Astrocyte of the cerebellum (primary cell): ENCODE data around the gene TNXB.
"Not testable (repeated sequence)": the region's sequence is repeated elsewhere in the genome, so short reads cannot be mapped to it uniquely, and the experiment has no call there.

Experiments used
- DNase-seq: peaks from one replicate; pipeline ENCODE4 v3.0.0-alpha.2; 2011; ENCODE audit warnings: low read depth
- H3K4me3 ChIP-seq: 2 replicates; pipeline ENCODE4 v1.5.1; 2011; ENCODE audit warnings: mild to moderate bottlenecking, low read depth, low read length, moderate library complexity
- in situ Hi-C: cut with HindIII; loops from 2 replicates; pipeline ENCODE4 v1.10.0; 2017; ENCODE audit warnings: low sequenced_read_pairs
- TF ChIP-seq, protein P1 (sequence below): IDR thresholded peaks from 2 replicates; pipeline ENCODE4 v1.5.1; 2012; ENCODE audit warnings: low read length, low read depth, moderate library complexity, mild to moderate bottlenecking; ENCODE audit errors: missing control alignments

The TNXB gene

DNA sequence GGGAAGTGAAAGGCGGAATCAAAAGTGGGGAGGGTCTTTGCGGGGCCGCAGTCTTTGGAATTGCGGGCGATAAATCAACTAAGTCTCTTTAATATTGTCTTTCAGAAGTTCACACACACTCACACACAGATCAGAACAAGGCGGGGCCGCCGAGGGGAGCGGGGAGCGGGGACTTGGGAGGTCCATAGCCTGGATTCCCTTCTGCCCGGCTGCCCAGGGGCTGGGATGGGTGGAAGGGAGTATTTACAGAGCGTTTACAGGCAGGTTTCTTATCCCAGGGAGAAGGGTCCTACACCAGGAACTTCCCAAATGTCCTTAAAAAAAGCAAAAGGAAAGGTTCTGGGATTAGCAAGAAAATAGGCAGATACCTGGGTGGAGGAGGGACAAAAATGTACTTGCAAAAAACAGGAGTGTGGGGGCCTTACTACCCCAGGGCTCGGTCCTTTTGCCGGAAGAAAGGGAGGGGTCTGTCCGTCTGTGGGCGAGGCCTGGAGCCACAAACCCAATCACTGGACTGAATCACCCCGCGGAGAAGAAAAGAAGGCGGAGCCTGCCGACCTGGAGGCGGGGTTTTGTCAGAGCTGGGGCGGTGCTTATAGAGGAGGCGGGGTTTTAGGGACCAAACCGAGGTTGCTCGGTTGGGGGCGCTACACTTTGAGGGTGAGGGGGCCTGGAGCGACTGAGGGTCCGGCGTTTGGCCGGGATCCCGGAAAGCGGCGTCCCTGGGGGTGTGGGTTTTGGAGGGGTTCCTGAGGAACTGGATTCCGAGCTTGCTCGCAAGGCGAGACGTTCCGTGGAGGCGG, 39.4 kb upstream of the TNXB start:
- H3K4me3 ChIP-seq = peak overlapping the region; percentile 14
- in situ Hi-C loops = no loop called here
- TF ChIP-seq, protein P1, sequence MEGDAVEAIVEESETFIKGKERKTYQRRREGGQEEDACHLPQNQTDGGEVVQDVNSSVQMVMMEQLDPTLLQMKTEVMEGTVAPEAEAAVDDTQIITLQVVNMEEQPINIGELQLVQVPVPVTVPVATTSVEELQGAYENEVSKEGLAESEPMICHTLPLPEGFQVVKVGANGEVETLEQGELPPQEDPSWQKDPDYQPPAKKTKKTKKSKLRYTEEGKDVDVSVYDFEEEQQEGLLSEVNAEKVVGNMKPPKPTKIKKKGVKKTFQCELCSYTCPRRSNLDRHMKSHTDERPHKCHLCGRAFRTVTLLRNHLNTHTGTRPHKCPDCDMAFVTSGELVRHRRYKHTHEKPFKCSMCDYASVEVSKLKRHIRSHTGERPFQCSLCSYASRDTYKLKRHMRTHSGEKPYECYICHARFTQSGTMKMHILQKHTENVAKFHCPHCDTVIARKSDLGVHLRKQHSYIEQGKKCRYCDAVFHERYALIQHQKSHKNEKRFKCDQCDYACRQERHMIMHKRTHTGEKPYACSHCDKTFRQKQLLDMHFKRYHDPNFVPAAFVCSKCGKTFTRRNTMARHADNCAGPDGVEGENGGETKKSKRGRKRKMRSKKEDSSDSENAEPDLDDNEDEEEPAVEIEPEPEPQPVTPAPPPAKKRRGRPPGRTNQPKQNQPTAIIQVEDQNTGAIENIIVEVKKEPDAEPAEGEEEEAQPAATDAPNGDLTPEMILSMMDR = no peak
- DNase-seq = no peak

DNA sequence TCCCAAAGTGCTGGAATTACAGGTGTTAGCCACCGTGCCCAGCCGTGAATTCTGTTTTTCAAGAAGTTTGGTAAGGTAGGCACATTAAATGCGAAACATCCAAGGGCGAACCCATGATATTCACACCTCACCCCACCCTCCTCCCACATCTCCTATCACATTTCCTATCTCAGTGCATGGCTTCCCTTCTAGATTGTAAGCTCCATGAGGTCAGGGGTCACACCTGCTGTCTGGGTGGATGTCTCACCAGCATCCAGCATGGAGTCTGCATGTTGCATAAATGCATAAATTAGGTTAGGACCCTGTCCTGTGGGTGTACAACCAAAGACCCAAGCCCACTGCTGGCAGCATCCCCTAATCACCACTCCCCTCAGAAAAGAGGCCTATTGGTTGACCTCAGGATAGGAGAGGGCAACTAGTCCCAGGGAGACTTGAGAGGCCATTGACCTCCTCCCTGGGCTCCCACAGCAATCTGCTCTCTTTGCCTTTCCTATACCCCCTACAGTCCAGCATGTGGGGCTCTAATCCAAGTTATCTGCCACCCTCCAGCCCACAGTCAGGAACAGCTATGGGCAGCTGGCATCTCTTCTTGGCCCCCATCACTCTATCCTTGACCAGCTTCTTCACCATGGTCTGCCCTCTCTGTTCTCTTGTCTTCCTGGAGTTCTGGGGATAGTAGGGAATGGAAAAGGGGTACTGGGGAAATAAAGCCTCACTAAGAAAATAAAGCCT, 38.4 kb upstream of the TNXB start:
- TF ChIP-seq, protein P1 = no peak
- in situ Hi-C loops = no loop called here
- H3K4me3 ChIP-seq = no peak overlapping the region
- no peak for DNase-seq

- TF ChIP-seq, protein P1 = no peak
- in situ Hi-C loops = no loop called here
- no peak overlapping the region for H3K4me3 ChIP-seq
- DNase-seq = no peak
Measured at GRCh38 chr6:32146687-32147086, 37.5 kb upstream of the TNXB start.

- TF ChIP-seq, protein P1 = no peak
- no peak overlapping the region for H3K4me3 ChIP-seq
- DNase-seq = no peak
- in situ Hi-C loops = no loop called here
Measured at GRCh38 chr6:32146287-32146686, 37.1 kb upstream of the TNXB start.

- H3K4me3 ChIP-seq, DNase-seq, in situ Hi-C loops: not testable (repeated sequence)
Measured at GRCh38 chr6:32144238-32144637, 35.1 kb upstream of the TNXB start.

DNA sequence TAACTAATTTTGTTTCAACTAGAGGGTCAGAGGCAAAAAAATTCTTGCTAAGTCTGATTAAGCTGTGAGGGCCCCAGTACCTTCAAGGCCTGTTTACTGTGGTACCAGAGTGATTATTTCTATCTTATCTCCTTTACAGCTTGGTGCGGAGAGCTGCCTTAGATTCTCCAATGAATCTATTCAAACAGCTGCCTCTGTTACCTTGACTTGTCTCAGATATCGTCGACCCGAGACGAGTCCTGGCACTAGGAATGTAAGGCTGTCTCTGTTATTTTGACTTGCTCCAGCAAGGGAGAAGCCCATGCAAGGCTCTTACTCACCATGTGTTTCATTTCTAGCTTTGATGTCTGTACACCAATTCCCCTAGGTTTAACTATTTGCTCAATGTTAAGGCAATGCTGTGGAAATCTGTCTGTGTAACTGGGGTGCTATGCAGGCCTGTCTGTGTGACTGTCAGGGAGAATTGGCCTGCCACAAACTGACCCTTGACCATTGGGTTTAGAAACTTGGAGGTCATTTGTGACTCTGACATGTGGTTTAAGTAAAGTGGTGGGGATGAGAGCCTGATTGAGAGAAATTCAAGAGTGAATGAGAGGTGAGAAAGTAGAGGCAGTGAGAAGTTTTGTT, 31.4 kb upstream of the TNXB start:
- in situ Hi-C loops = no loop called here
- H3K4me3 ChIP-seq = no peak overlapping the region
- TF ChIP-seq, protein P1 = no peak
- no peak for DNase-seq

DNA sequence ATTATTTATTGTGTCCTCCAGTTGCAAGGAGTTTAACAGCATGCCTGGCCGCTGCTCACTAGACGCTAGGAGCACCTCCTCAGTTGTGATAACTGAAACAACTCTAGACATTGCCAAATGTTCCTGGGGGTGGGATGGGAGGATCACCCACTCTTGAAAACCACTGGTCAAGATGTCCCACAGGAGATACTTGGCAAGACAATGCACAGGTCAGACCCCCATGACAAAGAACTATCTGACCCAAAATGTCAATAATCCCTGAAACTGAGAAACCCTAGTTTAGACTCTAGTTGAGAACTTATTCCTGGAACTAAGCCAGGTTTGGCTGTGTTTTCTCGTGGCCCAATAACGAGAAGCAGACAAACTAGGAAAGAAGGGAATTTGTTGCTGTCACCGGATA, 30.5 kb upstream of the TNXB start:
- TF ChIP-seq, protein P1 = no peak
- DNase-seq = no peak
- H3K4me3 ChIP-seq = no peak overlapping the region
- in situ Hi-C loops = no loop called here
